ENCODE measurements around the gene FN1. TPM values are rescaled to one million over a fixed set of nuclear protein-coding genes. Genes with fewer than 3 reads are reported as not detected.

FN1 gene
- total RNA-seq, 1 experiment from 2014 or later, result 564 TPM

DNA sequence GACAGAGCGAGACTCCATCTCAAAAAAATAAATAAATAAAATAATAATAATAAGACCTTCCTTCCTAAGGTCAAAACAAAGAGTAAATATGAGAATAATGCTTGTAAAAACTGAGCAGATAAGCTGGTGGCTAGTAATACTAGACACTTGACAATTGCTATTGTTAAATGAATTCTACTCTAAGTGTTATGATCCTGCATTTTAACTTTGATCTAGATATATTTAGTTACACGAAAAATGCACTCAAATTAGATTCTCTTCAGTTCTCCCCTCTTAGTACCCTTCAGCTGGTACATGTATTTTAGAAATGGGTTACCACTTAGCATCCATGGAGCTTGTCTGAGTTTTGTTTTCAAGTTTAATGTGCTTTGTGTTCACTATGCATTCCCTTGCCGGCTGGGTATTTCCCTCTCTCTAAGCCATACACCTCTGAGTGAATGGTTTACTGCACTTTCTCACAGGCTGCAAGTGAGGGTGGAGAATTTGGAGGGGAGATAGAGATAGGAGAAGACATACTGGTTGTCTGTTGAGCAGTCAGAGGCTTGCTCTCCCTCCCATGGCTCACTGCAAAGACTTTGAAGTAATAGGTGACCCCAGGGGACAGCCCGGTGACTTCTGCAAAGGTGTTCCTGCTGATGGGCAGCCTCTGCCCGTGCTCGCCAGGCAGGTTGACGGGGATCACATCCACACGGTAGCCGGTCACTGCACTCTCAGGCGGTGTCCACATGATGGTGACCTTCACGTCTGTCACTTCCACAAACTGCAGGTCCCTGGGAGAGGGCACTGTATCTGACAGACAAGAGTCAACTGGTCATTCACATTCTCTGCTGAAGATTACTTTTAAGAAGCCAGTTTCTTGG is 29.9 kb downstream of the FN1 start:
- Mint-ChIP-seq H3K4me1 (ENCODE audit: insufficient read depth, unreplicated experiment) (peaks cover 5% of the 10 kb centered on the region), H3K36me3 (ENCODE audit: insufficient read depth, unreplicated experiment) (peaks cover 32% of the 10 kb centered on the region), H3K4me3 (ENCODE audit: unreplicated experiment) (no peak overlapping the region), H3K27me3 (ENCODE audit: insufficient read depth, unreplicated experiment) (no peaks in the 10 kb centered on the region), H3K9me3 (ENCODE audit: unreplicated experiment) (no peaks in the 10 kb centered on the region), H3K27ac (ENCODE audit: low read depth, unreplicated experiment) (no peak overlapping the region)
- ChIA-PET POLR2A (no interaction called here), CTCF (interaction anchor here (0.6 to 1.3 kb wide), 2 partner anchors 29 to 514 kb away, joined by 3 read pairs; no protein-coding TSS in a partner anchor)
- BruUV-seq (replicated peaks), result TSS peak; percentile 82
- DNase-seq (ENCODE audit: unreplicated experiment), result no peak
- TF ChIP-seq, protein P1, sequence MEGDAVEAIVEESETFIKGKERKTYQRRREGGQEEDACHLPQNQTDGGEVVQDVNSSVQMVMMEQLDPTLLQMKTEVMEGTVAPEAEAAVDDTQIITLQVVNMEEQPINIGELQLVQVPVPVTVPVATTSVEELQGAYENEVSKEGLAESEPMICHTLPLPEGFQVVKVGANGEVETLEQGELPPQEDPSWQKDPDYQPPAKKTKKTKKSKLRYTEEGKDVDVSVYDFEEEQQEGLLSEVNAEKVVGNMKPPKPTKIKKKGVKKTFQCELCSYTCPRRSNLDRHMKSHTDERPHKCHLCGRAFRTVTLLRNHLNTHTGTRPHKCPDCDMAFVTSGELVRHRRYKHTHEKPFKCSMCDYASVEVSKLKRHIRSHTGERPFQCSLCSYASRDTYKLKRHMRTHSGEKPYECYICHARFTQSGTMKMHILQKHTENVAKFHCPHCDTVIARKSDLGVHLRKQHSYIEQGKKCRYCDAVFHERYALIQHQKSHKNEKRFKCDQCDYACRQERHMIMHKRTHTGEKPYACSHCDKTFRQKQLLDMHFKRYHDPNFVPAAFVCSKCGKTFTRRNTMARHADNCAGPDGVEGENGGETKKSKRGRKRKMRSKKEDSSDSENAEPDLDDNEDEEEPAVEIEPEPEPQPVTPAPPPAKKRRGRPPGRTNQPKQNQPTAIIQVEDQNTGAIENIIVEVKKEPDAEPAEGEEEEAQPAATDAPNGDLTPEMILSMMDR (IDR thresholded peaks at IDR 0.05; ENCODE audit: unreplicated experiment), result no peak
- intact Hi-C loops (cut with micrococcal nuclease), result no loop called here

DNA sequence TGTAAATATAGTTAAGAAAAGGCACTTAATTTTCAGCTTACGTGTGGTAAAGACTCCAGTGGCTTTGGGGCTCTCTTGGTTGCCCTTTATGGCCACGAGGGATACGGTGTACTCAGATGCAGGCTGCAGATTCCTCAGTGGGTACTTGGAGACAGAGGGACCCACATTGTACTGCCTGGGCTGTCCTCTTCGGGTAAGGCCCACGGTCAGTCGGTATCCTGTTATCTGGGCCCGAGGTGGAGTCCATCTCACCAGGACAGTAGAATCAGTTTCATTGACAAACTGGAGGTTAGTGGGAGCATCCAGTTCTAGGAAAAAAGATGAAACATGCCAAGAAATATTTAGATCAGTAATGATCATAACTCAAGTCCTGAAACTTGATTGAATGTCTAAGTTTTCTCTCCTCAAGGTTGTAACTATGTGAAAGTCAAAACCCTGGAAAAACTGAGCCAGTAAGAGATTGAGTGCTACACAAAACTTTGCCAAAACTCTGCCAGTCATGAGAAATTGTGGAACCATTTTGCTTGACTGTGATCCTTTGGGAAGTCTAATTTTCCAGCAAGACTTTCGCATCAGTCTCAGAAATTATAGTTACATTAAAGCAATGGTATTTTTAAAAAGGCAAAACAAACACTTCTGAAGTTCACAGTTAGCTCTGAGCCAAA is 31.4 kb downstream of the FN1 start:
- no peaks in the 10 kb centered on the region for H3K4me1 Mint-ChIP-seq (ENCODE audit: insufficient read depth, unreplicated experiment)
- no TSS peak for BruUV-seq (replicated peaks)
- no peaks in the 10 kb centered on the region for H3K9me3 Mint-ChIP-seq (ENCODE audit: unreplicated experiment)
- peaks cover 24% of the 10 kb centered on the region for H3K36me3 Mint-ChIP-seq (ENCODE audit: insufficient read depth, unreplicated experiment)
- H3K4me3 Mint-ChIP-seq (ENCODE audit: unreplicated experiment), result no peak overlapping the region
- no peak for DNase-seq (ENCODE audit: unreplicated experiment)
- intact Hi-C loops (cut with micrococcal nuclease), result no loop called here
- POLR2A ChIA-PET, result interaction anchor here (0.6 to 0.8 kb wide), 2 partner anchors 10 to 12 kb away, joined by 3 to 4 read pairs; no protein-coding TSS in a partner anchor
- no peaks in the 10 kb centered on the region for H3K27me3 Mint-ChIP-seq (ENCODE audit: insufficient read depth, unreplicated experiment)
- peak overlapping the region; percentile 12 for H3K27ac Mint-ChIP-seq (ENCODE audit: low read depth, unreplicated experiment)
- CTCF ChIA-PET, result no interaction called here
- TF ChIP-seq, protein P1 (IDR thresholded peaks at IDR 0.05; ENCODE audit: unreplicated experiment), result no peak

DNA sequence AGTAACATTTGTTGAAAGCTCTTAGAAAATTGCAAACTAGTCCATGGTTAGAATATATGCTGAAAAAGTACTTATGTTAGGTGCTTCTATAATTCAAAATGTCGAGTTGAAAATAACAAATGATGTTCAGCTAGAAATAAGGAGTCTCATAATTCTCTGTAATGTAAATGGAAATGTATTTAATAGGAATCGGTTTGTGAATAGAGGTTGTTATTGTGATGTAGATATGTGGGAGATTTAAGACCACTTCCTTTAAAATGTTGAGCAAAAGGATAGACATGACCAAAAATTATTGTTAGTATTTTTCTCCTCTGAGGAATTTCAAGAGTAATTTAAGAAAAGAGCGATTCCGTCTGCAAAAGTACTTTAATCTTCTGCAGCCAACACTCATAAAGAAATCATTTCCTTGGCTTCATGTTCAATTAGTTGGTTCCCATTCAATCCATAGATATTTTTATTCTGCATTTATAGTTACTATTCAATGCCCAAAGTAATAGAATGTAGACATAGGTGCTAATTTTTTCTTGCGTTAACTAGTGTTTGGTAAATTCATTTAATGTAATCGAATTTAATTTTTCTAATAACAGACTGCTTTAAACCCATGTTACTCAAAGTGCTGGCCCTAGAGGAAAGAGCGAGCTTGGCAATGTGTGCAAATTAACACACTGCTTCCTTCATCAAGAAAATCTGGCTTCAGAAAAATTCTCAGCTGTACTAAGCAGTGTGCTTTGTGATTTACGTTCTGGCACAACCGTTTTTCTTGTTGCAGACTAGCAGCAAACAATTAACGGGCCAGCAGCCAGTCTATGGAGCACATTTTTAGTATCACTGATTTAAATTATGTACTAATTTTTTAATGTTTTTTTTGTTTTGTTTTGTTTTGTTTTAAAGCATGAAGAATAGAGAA is 32.2 kb downstream of the FN1 start:
- no peak for DNase-seq (ENCODE audit: unreplicated experiment)
- POLR2A ChIA-PET, result interaction anchor here (0.6 kb wide), 1 partner anchor 11 kb away, joined by 4 read pairs; no protein-coding TSS in a partner anchor
- no TSS peak for BruUV-seq (replicated peaks)
- Mint-ChIP-seq H3K4me3 (ENCODE audit: unreplicated experiment) (no peak overlapping the region), H3K4me1 (ENCODE audit: insufficient read depth, unreplicated experiment) (no peaks in the 10 kb centered on the region), H3K36me3 (ENCODE audit: insufficient read depth, unreplicated experiment) (peaks cover 20% of the 10 kb centered on the region), H3K27ac (ENCODE audit: low read depth, unreplicated experiment) (no peak overlapping the region), H3K27me3 (ENCODE audit: insufficient read depth, unreplicated experiment) (no peaks in the 10 kb centered on the region), H3K9me3 (ENCODE audit: unreplicated experiment) (no peaks in the 10 kb centered on the region)
- intact Hi-C loops (cut with micrococcal nuclease), result no loop called here
- TF ChIP-seq, protein P1 (IDR thresholded peaks at IDR 0.05; ENCODE audit: unreplicated experiment), result no peak
- CTCF ChIA-PET, result no interaction called here
